Stimulated activated CD8-positive, alpha-beta memory T cell treated with anti-CD3 and anti-CD28 coated beads, Interleukin-12 subunit alpha, Interleukin-12 subunit beta, amount 100 ng/mL, for 4 hours (primary cell): Measurements from ENCODE around the gene KPTN.

Experiments used
- DNase-seq: peaks from one replicate; pipeline ENCODE4 v3.0.0-alpha.2; 2020; ENCODE audit warnings: low read depth

The KPTN gene

GRCh38 chr19:47508721-47509120, 24.7 kb upstream of the KPTN start:
- DNase-seq = no peak

DNA sequence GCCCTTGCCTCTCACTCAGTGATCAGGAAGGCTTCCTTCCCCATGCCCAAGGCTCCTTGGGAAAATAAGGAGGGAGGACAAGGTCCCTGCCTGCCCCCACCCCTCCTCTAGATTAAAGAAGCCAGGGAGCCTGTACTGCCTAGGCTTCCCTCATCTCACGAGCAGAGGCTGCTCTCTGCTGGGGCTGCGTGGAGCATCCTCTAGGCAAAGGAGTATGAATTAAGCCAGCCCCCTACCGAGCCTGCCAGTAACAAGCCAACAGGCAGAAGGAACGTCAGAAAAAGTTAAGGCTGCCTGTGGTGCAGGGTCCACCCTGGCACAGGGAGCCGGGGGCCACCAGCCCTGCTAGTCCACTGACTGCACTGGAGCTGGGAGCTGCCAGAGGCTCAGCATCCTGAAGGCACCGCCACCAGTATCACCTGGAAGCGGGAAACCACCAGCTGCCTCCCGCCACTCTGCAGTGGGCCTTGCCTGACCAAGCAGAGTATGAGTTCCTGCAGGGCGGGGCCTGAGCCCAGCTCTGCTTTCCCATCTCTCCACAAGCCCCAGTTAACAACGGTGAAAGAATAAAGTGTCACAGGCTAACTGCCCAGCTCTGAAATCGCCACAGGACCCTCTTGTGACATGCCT, 24.0 kb upstream of the KPTN start:
- no peak for DNase-seq

- no peak for DNase-seq
Measured at GRCh38 chr19:47507012-47507411, 23.0 kb upstream of the KPTN start.

DNA sequence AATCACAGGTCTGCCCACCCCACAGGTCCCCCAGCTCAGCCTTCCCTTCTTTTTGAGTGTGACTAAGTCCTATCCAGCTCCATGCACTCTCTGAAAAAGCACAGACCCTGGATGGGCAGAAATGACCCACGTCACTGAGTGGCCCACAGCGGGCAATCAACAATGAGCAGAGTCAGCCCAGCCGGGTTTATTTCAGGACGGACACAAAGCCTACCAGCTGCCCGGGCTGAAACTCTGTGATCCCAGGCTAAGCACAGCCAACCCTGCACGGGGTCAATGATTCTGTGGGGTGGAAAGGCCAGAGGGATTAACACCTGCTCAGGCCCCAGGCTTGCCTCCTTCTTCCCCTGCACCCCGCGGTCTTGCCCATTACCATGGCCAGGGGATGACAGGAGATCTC, 22.4 kb upstream of the KPTN start:
- no peak for DNase-seq

DNA sequence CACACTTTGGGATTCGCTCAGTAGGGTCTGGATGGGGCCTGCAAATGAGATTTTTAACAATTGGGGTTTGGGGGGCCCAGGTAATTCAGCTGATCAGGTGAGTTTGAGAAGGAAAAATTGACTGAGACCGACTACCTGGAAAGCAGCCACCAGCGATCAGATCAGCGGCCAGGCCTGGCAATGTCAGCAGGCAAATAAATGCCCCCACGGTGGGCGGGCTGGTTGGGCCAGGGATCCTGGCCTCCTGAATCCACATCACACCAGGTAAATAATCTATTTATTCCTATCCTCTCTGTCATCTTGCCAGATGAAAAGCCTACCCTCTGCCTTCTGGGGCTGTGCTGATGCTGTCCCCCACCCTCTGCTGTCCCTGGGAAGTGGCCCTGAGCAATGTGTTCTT, 21.5 kb upstream of the KPTN start:
- DNase-seq = no peak

- DNase-seq = no peak
Measured at GRCh38 chr19:47503826-47504150, 19.8 kb upstream of the KPTN start.

GRCh38 chr19:47503130-47503825, 19.3 kb upstream of the KPTN start:
- no peak for DNase-seq

- no peak for DNase-seq
Measured at GRCh38 chr19:47499863-47500830, 16.1 kb upstream of the KPTN start.

- no peak for DNase-seq
Measured at GRCh38 chr19:47499371-47499770, 15.4 kb upstream of the KPTN start.

GRCh38 chr19:47498561-47498960, 14.5 kb upstream of the KPTN start:
- DNase-seq = no peak

DNA sequence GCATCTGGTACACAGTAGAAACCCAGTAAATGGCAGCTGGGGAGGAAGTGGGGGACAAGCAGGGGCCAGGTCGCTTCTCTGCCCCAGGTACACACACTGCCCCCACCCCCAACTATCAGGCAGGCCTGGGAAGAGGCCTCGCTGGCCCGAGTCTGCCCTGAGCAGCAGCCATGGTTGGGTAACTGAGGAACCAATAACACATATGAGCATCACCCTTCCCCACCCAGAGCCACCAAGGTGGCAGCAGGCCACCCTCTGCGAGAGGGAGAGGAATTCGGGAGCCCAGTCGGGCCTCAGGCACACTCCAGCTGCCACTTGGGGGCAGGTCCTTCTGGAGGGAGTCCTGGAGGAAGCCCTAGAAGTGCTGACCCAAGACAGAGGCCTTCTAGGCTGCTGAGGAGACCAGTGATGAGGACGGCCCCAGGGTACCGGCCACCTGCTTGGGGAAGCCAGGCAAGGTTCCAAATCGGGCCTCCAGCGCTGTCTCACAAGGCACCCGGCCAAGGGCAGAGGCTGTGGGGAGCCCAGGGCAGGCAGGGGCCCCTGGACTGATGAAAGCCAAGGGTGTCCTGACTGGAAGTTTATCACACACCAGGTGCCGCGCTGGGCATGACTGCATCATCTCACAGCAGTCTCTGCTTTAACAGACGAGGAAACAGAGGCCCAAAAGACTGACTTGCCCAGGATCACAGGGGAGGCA, 14.0 kb upstream of the KPTN start:
- no peak for DNase-seq

DNA sequence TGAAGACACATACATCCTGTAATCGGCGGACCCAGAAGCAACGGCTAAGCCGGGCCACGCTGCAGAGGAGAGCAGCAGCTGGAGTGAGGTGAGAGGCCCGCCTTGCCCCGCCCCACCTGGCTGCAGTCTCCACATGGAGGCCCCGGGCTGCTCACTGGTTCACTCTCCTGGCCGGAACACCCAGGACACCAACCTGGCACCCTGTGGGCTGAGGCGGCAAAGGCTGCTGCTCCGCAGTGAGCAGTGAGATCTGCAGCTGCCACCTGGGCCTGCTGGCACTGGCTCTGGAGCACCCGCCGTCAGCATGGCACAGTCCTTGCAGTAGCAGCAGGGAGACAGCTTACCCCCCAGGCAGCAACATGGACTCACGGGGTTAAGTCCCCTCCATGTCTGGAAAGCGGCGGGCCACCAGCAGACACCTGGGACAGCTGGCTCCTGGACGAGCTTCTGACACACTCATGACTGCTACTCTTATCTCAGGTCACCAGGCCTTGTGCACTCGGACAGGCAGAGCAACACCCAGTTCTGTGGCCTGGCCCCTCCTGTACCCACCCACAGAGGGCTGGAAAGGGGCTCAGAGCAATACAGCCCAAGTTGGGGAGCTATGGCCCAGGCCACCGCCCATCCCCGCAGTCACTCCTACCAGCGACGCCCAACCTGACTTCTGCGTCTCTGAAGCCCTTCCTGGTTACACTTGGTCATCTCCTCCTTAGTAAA, 13.2 kb upstream of the KPTN start:
- DNase-seq = no peak

GRCh38 chr19:47495478-47496372, 11.7 kb upstream of the KPTN start:
- no peak for DNase-seq

- DNase-seq = no peak
Measured at GRCh38 chr19:47494729-47495128, 10.7 kb upstream of the KPTN start.

- DNase-seq = no peak
Measured at GRCh38 chr19:47494211-47494547, 10.2 kb upstream of the KPTN start.

- no peak for DNase-seq
Measured at GRCh38 chr19:47493378-47494210, 9.6 kb upstream of the KPTN start.

DNA sequence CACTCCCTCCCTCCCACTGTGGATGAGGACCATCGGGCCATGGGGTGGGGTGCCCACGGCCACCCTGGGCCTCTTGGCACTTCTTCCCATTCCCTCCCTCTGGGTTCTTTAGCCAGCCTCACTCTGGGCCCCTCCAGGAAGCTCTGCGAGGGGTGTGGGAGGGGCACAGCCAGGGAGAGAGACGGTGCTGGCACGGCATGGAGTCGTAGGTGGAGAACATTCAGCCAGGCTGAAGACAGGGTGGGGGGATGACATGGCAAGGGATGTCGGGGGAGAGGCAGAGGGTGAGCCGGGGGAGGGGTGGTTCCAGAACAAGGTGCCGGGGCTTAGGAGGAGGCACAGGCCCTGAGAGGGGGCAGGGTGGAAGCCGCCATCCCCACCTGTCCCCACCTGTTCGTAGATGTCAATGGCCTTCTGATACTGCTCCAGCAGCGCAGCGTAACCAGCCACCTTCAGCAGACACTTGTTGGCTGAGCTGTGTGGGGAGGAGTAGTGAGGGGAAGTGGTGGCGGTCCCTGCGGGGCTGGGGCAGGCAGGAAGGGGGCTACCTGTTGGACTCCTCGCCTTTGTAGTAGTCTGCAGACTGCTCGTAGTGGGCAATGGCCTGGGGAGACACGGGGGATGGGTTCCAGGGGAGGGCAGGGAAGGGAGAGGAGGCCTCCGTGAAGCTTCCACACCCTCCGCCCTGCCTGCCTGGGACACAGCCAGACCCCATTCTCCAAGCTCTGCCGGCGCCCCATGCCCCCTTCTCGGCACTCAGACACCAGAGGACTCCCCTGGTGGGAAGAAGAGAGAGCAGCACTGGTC, 8.8 kb upstream of the KPTN start:
- DNase-seq = no peak

- no peak for DNase-seq
Measured at GRCh38 chr19:47492137-47492533, 8.1 kb upstream of the KPTN start.
